H1 (cell line): Measurements from ENCODE around the gene DHPS. TPM values are rescaled to one million over a fixed set of nuclear protein-coding genes. Genes with fewer than 3 reads are reported as not detected.

ENCODE experiments used
- CTCF ChIA-PET: fragments of 300-600 bp; sonication (Branson Sonifier 250); formaldehyde crosslinking; loops from one replicate; lab custom pipeline; 2021; ENCODE audit not compliant: partially characterized antibody; lab: Charles Lee
- POLR2A ChIA-PET: fragments of 300-600 bp; sonication (Branson Sonifier 250); formaldehyde crosslinking; loops from one replicate; lab custom pipeline; 2021; ENCODE audit warnings: inconsistent platforms; ENCODE audit not compliant: partially characterized antibody; lab: Charles Lee
- DNase-seq, 2 experiments: peaks; one replicate each; pipeline versions ENCODE4 v3.0.0 to v3.0.0-alpha.2; 2010 to 2022; ENCODE audit warnings: low spot score in 2 of 2, low read depth in 1 of 2, mixed read lengths in 1 of 2
- FAIRE-seq: peaks from 2 replicates; lab custom pipeline; 2011; peaks lifted over from hg19 to GRCh38; lab: Jason Lieb, UNC
- H2AFZ ChIP-seq: 2 replicates; pipeline ENCODE4 v1.8.1; 2012; ENCODE audit warnings: low read length, inconsistent platforms
- H2AK5ac ChIP-seq: 2 replicates; pipeline ENCODE4 v1.6.1; 2013; ENCODE audit warnings: low read depth, low read length
- H2BK120ac ChIP-seq: replicated peaks from 2 replicates; pipeline ENCODE3; 2013; ENCODE audit warnings: low read depth, low read length, inconsistent platforms
- H2BK12ac ChIP-seq: 2 replicates; pipeline ENCODE4 v1.6.1; 2013; ENCODE audit warnings: low read depth, low read length
- H2BK15ac ChIP-seq: 2 replicates; pipeline ENCODE4 v1.6.1; 2013; ENCODE audit warnings: low read length
- H2BK20ac ChIP-seq: 2 replicates; pipeline ENCODE4 v1.6.1; 2013; ENCODE audit warnings: low read length
- H2BK5ac ChIP-seq: 2 replicates; pipeline ENCODE4 v1.6.1; 2013; ENCODE audit warnings: low read depth, low read length
- H3K14ac ChIP-seq: 2 replicates; pipeline ENCODE4 v1.6.1; 2013; ENCODE audit warnings: inconsistent platforms; ENCODE audit not compliant: insufficient read length
- H3K18ac ChIP-seq: 2 replicates; pipeline ENCODE4 v1.6.1; 2013; ENCODE audit warnings: low read length; ENCODE audit errors: extremely low read depth
- H3K23ac ChIP-seq: 2 replicates; pipeline ENCODE4 v1.6.1; 2013; ENCODE audit warnings: inconsistent platforms; ENCODE audit not compliant: insufficient read length
- H3K23me2 ChIP-seq: 2 replicates; pipeline ENCODE4 v1.6.1; 2013; ENCODE audit warnings: low read depth, low read length
- H3K27ac ChIP-seq: 2 replicates; pipeline ENCODE4 v1.6.1; 2011; ENCODE audit warnings: low read depth, low read length, inconsistent platforms
- H3K27me3 ChIP-seq, 4 experiments: replicated peaks in 1 of 4; 1 replicate in 1 of 4; 2 replicates in 3 of 4; pipeline versions ENCODE4 v1.6.1 to v1.8.1; 2011 to 2013; ENCODE audit warnings: low read length in 3 of 4, mild to moderate bottlenecking in 3 of 4, inconsistent platforms in 2 of 4, mixed read lengths in 2 of 4, moderate library complexity in 1 of 4; ENCODE audit not compliant: control insufficient read depth in 3 of 4, insufficient read depth in 3 of 4; ENCODE audit errors: extremely low read depth in 1 of 4
- H3K36me3 ChIP-seq, 4 experiments: 2 replicates each; pipeline versions ENCODE4 v1.6.1 to v1.8.1; 2011 to 2013; ENCODE audit warnings: mild to moderate bottlenecking in 4 of 4, low read length in 3 of 4, moderate library complexity in 2 of 4, control low read depth in 1 of 4, inconsistent platforms in 1 of 4; ENCODE audit not compliant: insufficient read depth in 4 of 4, control insufficient read depth in 2 of 4
- H3K4ac ChIP-seq: replicated peaks from 2 replicates; pipeline ENCODE3; 2013; ENCODE audit warnings: low read length, low read depth, mixed read lengths, inconsistent platforms; ENCODE audit not compliant: insufficient read length
- H3K4me1 ChIP-seq, 4 experiments: replicated peaks in 1 of 4; 1 replicate in 1 of 4; 2 replicates in 3 of 4; pipeline versions ENCODE4 v1.6.1 to v1.8.1; 2011 to 2013; ENCODE audit warnings: low read length in 3 of 4, inconsistent platforms in 2 of 4, mixed read lengths in 1 of 4; ENCODE audit not compliant: insufficient read depth in 4 of 4, control insufficient read depth in 3 of 4
- H3K4me2 ChIP-seq, 2 experiments: 2 replicates each; pipeline versions ENCODE4 v1.6.1 to v1.8.1; 2011 to 2013; ENCODE audit warnings: low read depth in 2 of 2, low read length in 2 of 2, control low read depth in 1 of 2, inconsistent platforms in 1 of 2, mild to moderate bottlenecking in 1 of 2; ENCODE audit not compliant: insufficient read depth in 1 of 2
- H3K4me3 ChIP-seq, 4 experiments: fragments of 200-600, 300-600 bp in 1 of 4; sonication (generic), shearing (Covaris generic), sonication (Bioruptor Twin) in 1 of 4; 2 replicates each; pipeline versions ENCODE4 v1.5.1 to v1.8.1; 2011 to 2016; ENCODE audit warnings: low read length in 4 of 4, low read depth in 3 of 4, control low read depth in 2 of 4, inconsistent platforms in 2 of 4, mild to moderate bottlenecking in 2 of 4, mixed read lengths in 1 of 4, moderate library complexity in 1 of 4; ENCODE audit not compliant: insufficient read depth in 2 of 4; ENCODE audit errors: extremely low read depth in 1 of 4
- H3K56ac ChIP-seq: replicated peaks from 2 replicates; pipeline ENCODE3; 2013; ENCODE audit warnings: low read depth, mild to moderate bottlenecking, mixed read lengths, low read length, inconsistent platforms; ENCODE audit not compliant: insufficient read length
- H3K79me1 ChIP-seq: 2 replicates; pipeline ENCODE4 v1.6.1; 2013; ENCODE audit warnings: low read depth, low read length, control low read depth
- H3K79me2 ChIP-seq, 2 experiments: 2 replicates each; pipeline versions ENCODE4 v1.6.1 to v1.8.1; 2012 to 2013; ENCODE audit warnings: low read length in 2 of 2, mild to moderate bottlenecking in 2 of 2, inconsistent platforms in 1 of 2; ENCODE audit not compliant: insufficient read depth in 2 of 2, control insufficient read depth in 1 of 2
- H3K9ac ChIP-seq, 4 experiments: replicated peaks in 1 of 4; 1 replicate in 1 of 4; 2 replicates in 3 of 4; pipeline versions ENCODE4 v1.6.1 to v1.8.1; 2011 to 2013; ENCODE audit warnings: low read depth in 3 of 4, low read length in 3 of 4, control low read depth in 2 of 4, mild to moderate bottlenecking in 2 of 4, moderate library complexity in 2 of 4, inconsistent platforms in 1 of 4; ENCODE audit errors: extremely low read depth in 1 of 4
- H3K9me3 ChIP-seq, 2 experiments: 2 replicates each; pipeline versions ENCODE4 v1.6.1 to v1.8.1; 2012 to 2013; ENCODE audit warnings: mild to moderate bottlenecking in 2 of 2, moderate library complexity in 2 of 2, control low read depth in 1 of 2, inconsistent platforms in 1 of 2, low read depth in 1 of 2, low read length in 1 of 2, mixed read lengths in 1 of 2; ENCODE audit not compliant: insufficient read depth in 2 of 2
- H4K20me1 ChIP-seq, 2 experiments: replicated peaks in 1 of 2; 2 replicates each; pipeline versions ENCODE3 to v1.8.1; 2011 to 2013; ENCODE audit warnings: inconsistent platforms in 2 of 2, low read length in 2 of 2, mild to moderate bottlenecking in 1 of 2; ENCODE audit not compliant: insufficient read depth in 2 of 2, control insufficient read depth in 1 of 2
- H4K5ac ChIP-seq: 2 replicates; pipeline ENCODE4 v1.6.1; 2013; ENCODE audit warnings: low read length, low read depth, mixed read lengths, inconsistent platforms; ENCODE audit not compliant: insufficient read length
- H4K8ac ChIP-seq: 2 replicates; pipeline ENCODE4 v1.8.0; 2013; ENCODE audit warnings: mild to moderate bottlenecking, moderate library complexity, low read length, inconsistent platforms; ENCODE audit not compliant: insufficient read depth; ENCODE audit errors: extremely low read depth
- H4K91ac ChIP-seq: replicated peaks from 2 replicates; pipeline ENCODE3; 2013; ENCODE audit warnings: low read length, mixed read lengths, inconsistent platforms; ENCODE audit not compliant: insufficient read length
- EP300 ChIP-seq, 2 experiments: IDR thresholded peaks; 1 replicate in 1 of 2; 2 replicates in 1 of 2; pipeline ENCODE4 v1.6.1; 2011 to 2012; ENCODE audit warnings: low read depth in 2 of 2, low read length in 2 of 2, mild to moderate bottlenecking in 2 of 2, borderline replicate concordance in 1 of 2, inconsistent platforms in 1 of 2, moderate library complexity in 1 of 2
- FOSL1 ChIP-seq: IDR thresholded peaks from 2 replicates; pipeline ENCODE4 v1.6.1; 2011; ENCODE audit warnings: mild to moderate bottlenecking, low read depth, low read length, moderate library complexity; ENCODE audit not compliant: insufficient read depth
- HDAC6 ChIP-seq: IDR thresholded peaks from one replicate; pipeline ENCODE4 v1.7.1; 2012; ENCODE audit warnings: low read depth, mild to moderate bottlenecking, inconsistent platforms, low read length, moderate library complexity
- JUND ChIP-seq: IDR thresholded peaks from 2 replicates; pipeline ENCODE4 v1.6.1; 2011; ENCODE audit warnings: mild to moderate bottlenecking, improper control_type of control experiment, low read length
- KDM1A ChIP-seq: fragments of 200-600, 300-600 bp; sonication (generic); IDR thresholded peaks from 2 replicates; pipeline ENCODE4 v1.7.1; 2016; ENCODE audit warnings: mild to moderate bottlenecking, low read length, borderline replicate concordance
- NANOG ChIP-seq: IDR thresholded peaks from 2 replicates; pipeline ENCODE4 v1.6.1; 2011; ENCODE audit warnings: low read length, low read depth, mild to moderate bottlenecking, inconsistent platforms; ENCODE audit not compliant: insufficient read depth, poor library complexity, severe bottlenecking
- RAD21 ChIP-seq, 2 experiments: IDR thresholded peaks in 1 of 2; conservative IDR thresholded peaks in 1 of 2; 2 replicates each; pipeline ENCODE4 v1.6.1; 2011; ENCODE audit warnings: low read depth in 2 of 2, low read length in 2 of 2, improper control_type of control experiment in 1 of 2, inconsistent platforms in 1 of 2, mild to moderate bottlenecking in 1 of 2, moderate library complexity in 1 of 2
- SP4 ChIP-seq: IDR thresholded peaks from 2 replicates; pipeline ENCODE4 v1.6.1; 2012; ENCODE audit warnings: low read length, inconsistent platforms
- SUZ12 ChIP-seq: fragments of 200-600 bp; sonication (generic); IDR thresholded peaks from 2 replicates; pipeline ENCODE4 v1.6.1; 2012; ENCODE audit warnings: mild to moderate bottlenecking, inconsistent platforms, low read length, moderate library complexity, mixed read lengths
- TAF1 ChIP-seq: IDR thresholded peaks from 2 replicates; pipeline ENCODE4 v1.6.1; 2011; ENCODE audit warnings: mild to moderate bottlenecking, low read depth, low read length
- TAF7 ChIP-seq: optimal IDR thresholded peaks from 2 replicates; pipeline ENCODE3; 2011; ENCODE audit warnings: low read depth, mild to moderate bottlenecking, inconsistent platforms, low read length, moderate library complexity, borderline replicate concordance
- WGBS, 2 experiments: shearing (Covaris generic) in 1 of 2; methylation state at CpG; one replicate each; pipeline versions ENCODE4 v1.1.6 to v1.1.7; 2013 to 2015; ENCODE audit warnings: low lambda C conversion rate in 2 of 2, mixed read lengths in 2 of 2, inconsistent platforms in 1 of 2, low coverage in 1 of 2, missing lambda C conversion rate in 1 of 2; ENCODE audit not compliant: insufficient replicate concordance in 2 of 2, insufficient coverage in 1 of 2, insufficient read length in 1 of 2; ENCODE audit errors: extremely low coverage in 1 of 2, missing lambda C conversion rate in 1 of 2; 5-methylcytosine and 5-hydroxymethylcytosine counted together
- polyA plus RNA-seq, 7 experiments: library from polyadenylated mRNA; depleted of rRNA in 3 of 7; stranded (reverse) in 5 of 7; unstranded in 2 of 7; fragments of >200 nt in 5 of 7; fragments of 200-250 nt in 2 of 7; gene quantifications; 1 replicate in 5 of 7; 2 replicates in 1 of 7; 4 replicates in 1 of 7; pipeline versions ENCODE4 v1.2.1 to v1.2.3, GENCODE V29; 2011 to 2013; ENCODE audit warnings: missing spikeins in 2 of 7, mixed read lengths in 2 of 7
- total RNA-seq: library from RNA; stranded (reverse); fragmentation: NEBNext Ultra II Directional; extraction: Animal tissue kit (Norgen Biotek cat#: 25700); gene quantifications from 2 replicates; pipeline ENCODE4 v1.2.1, GENCODE V29; 2021
- TF ChIP-seq, protein P1 (sequence below): IDR thresholded peaks from 2 replicates; pipeline ENCODE4 v1.6.1; 2011; ENCODE audit warnings: low read length, improper control_type of control experiment

DHPS gene
- total and polyA plus RNA-seq, 2 of the 8 experiments (the other 6 are each of a cell fraction or from before 2014, with no cell fraction given), result 86.6 to 99.6 TPM

DNA sequence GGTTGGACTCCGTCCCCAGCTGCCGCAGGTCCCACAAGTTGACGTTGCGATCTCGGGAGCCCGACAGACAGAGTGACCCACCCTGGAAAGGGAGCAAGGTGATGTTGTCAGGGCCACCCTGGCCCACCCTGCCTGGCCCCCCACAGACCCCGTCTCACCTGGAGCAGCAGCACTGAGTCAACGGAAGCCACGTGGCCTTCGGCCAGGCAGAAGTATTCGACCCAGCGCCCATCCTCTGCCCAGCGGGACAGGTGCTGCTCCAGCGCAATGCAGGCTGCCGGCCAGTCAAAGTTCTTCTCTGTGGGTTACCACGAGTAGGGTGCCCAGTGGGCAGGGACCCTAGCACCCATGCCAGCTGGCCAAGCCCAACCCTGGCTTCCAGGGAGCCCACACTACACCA is 13.0 kb upstream of the DHPS start:
- POLR2A ChIA-PET, result interaction anchor here (0.6 to 9.2 kb wide), 7 partner anchors 8 to 120 kb away, joined by 4 to 93 read pairs (median 30); partner anchors contain the start of genes DHPS, GNG14 and TNPO2
- Histone ChIP-seq H2AK5ac (no peak overlapping the region), H2BK20ac (no peak overlapping the region), H3K14ac (no peak overlapping the region), H3K27ac (no peak overlapping the region), H3K79me2 (no peaks in the 10 kb centered on the region), H2BK120ac (no peak overlapping the region), H3K23me2 (peaks cover 7% of the 10 kb centered on the region; the same call in 1 of the 2 replicates), H3K9ac (no peak overlapping the region), H2AFZ (no peak overlapping the region), H3K4ac (no peak overlapping the region), H3K4me3 (no peak overlapping the region), H3K18ac (no peak overlapping the region), H4K8ac (no peak overlapping the region), H3K27me3 (no peaks in the 10 kb centered on the region), H3K4me2 (no peak overlapping the region), H2BK5ac (no peak overlapping the region), H3K9me3 (no peaks in the 10 kb centered on the region), H2BK12ac (no peak overlapping the region), H4K91ac (no peak overlapping the region), H3K56ac (no peak overlapping the region), H2BK15ac (no peak overlapping the region), H3K36me3 (peaks cover 0 to 9% (median 2%) of the 10 kb centered on the region in 4 experiments; a peak in 5 of 8 replicates), H3K79me1 (no peaks in the 10 kb centered on the region), H3K23ac (no peak overlapping the region), H4K5ac (no peak overlapping the region), H4K20me1 (peaks cover 0 to 5% of the 10 kb centered on the region in 2 experiments), H3K4me1 (peaks cover 0 to 4% (median 3%) of the 10 kb centered on the region in 4 experiments; a peak in 2 of 7 replicates)
- 91% methylated on average over 15 of the region's 16 CpGs; no CpG with 5 or more reads in 1 of the 2 experiments for WGBS, 2 experiments
- CTCF ChIA-PET, result interaction anchor here (1.2 to 1.3 kb wide), 2 partner anchors 20 to 22 kb away, joined by 4 to 5 read pairs; no protein-coding TSS in a partner anchor
- no peak for DNase-seq
- no peak for FAIRE-seq
- TF ChIP-seq FOSL1 (no peak), EP300 (IDR thresholded peaks at IDR 0.05; ENCODE audit: borderline replicate concordance in 1 of 2, low read depth in 2 of 2, low read length in 2 of 2) (no peak), KDM1A (no peak), SP4 (no peak), HDAC6 (no peak), JUND (no peak), SUZ12 (no peak), TAF7 (no peak), RAD21 (IDR thresholded peaks at IDR 0.05 in 1 of 2, conservative IDR thresholded peaks at IDR 0.05 in 1 of 2; ENCODE audit: low read depth in 2 of 2, low read length in 2 of 2) (no peak), NANOG (no peak), TAF1 (no peak)
- TF ChIP-seq, protein P1, sequence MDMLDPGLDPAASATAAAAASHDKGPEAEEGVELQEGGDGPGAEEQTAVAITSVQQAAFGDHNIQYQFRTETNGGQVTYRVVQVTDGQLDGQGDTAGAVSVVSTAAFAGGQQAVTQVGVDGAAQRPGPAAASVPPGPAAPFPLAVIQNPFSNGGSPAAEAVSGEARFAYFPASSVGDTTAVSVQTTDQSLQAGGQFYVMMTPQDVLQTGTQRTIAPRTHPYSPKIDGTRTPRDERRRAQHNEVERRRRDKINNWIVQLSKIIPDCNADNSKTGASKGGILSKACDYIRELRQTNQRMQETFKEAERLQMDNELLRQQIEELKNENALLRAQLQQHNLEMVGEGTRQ, result no peak
